NCI-H146 (cell line): ENCODE results near the gene TBC1D22A.

ENCODE experiments used
- DNase-seq: peaks from one replicate; lab custom pipeline; 2025; lab: John Stamatoyannopoulos, UW

The TBC1D22A gene

GRCh38 chr22:47123006-47123826 is 360.8 kb downstream of the TBC1D22A start:
- DNase-seq, result no peak

- DNase-seq, result no peak
Measured at GRCh38 chr22:47123827-47124442, 361.5 kb downstream of the TBC1D22A start.

- DNase-seq, result no peak
Measured at GRCh38 chr22:47124451-47124881, 362.0 kb downstream of the TBC1D22A start.

GRCh38 chr22:47124961-47125360 is 362.5 kb downstream of the TBC1D22A start:
- no peak for DNase-seq

GRCh38 chr22:47125603-47126002 is 363.2 kb downstream of the TBC1D22A start:
- DNase-seq, result no peak

GRCh38 chr22:47126344-47126811 is 363.9 kb downstream of the TBC1D22A start:
- no peak for DNase-seq

- DNase-seq, result no peak
Measured at GRCh38 chr22:47127441-47127871, 365.0 kb downstream of the TBC1D22A start.

- no peak for DNase-seq
Measured at GRCh38 chr22:47128216-47128615, 365.8 kb downstream of the TBC1D22A start.

- DNase-seq, result no peak
Measured at GRCh38 chr22:47128622-47129215, 366.3 kb downstream of the TBC1D22A start.

GRCh38 chr22:47129902-47130635 is 367.6 kb downstream of the TBC1D22A start:
- no peak for DNase-seq

GRCh38 chr22:47130883-47131631 is 368.6 kb downstream of the TBC1D22A start:
- no peak for DNase-seq

- DNase-seq, result no peak
Measured at GRCh38 chr22:47131632-47132427, 369.4 kb downstream of the TBC1D22A start.

- no peak for DNase-seq
Measured at GRCh38 chr22:47132428-47132825, 370.0 kb downstream of the TBC1D22A start.

- DNase-seq, result no peak
Measured at GRCh38 chr22:47133061-47133969, 370.9 kb downstream of the TBC1D22A start.

- DNase-seq, result no peak
Measured at GRCh38 chr22:47134222-47134621, 371.8 kb downstream of the TBC1D22A start.

GRCh38 chr22:47135338-47135737 is 372.9 kb downstream of the TBC1D22A start:
- no peak for DNase-seq

GRCh38 chr22:47136050-47136449 is 373.6 kb downstream of the TBC1D22A start:
- DNase-seq, result no peak

- no peak for DNase-seq
Measured at GRCh38 chr22:47136671-47137070, 374.2 kb downstream of the TBC1D22A start.

GRCh38 chr22:47139013-47139789 is 376.8 kb downstream of the TBC1D22A start:
- no peak for DNase-seq
